Ecto neural progenitor cell (in vitro differentiated cells): ENCODE measurements around the gene NR1H3.
A peak's percentile ranks its signal among the peaks of the same experiment; 100 is the strongest.

Source experiments
- DNase-seq: peaks from one replicate; pipeline ENCODE4 v3.0.0-alpha.2; 2018; ENCODE audit warnings: low spot score

NR1H3 gene

DNA sequence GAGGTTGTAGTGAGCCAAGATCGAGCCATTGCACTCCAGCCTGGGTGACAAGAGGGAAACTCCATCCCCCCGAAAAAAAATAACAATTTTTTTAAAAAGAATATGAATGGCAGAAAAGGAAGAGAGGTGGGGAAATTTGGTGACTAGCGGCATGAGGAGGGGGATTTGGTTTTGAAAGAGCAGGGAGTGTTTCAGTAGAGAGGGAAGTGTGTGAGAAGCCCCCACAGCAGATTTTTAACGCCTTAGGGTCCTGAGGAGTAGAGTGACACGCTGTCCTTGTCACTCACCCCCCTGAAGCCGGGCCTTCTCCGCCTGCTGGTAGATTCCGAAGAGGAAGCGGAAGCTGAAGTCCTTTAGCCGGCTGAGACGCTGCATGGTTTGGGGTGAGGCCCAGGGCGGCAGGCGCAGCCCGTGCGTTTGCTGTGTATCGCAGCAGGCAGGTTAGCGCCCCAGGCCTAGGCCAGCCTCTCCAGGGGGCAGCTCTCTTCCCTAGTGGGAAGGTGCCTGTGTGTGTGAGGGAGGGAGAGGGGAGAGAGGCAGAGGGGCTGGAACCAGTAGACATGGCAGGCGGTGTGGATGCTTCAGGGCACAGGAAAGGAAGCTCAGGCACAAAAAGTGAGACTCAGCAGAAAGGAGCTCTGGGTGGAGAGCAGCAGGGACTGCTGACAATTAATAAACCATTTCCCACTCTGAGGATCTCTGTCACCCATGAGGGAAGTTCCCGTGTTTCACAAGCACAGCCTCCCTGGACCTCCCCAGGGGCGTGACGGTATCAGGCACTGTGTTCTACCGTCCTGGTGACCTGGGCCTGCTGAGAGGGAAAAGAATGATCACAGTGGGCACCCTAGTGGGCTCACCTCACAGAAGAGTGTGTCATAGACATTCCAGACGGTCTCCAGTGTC lies 13.1 kb upstream of the NR1H3 start:
- DNase-seq: no peak

- DNase-seq: no peak
Observed at GRCh38 chr11:47245611-47246357, 12.0 kb upstream of the NR1H3 start.

- DNase-seq: no peak
Observed at GRCh38 chr11:47247502-47247901, 10.3 kb upstream of the NR1H3 start.

GRCh38 chr11:47248304-47248663 lies 9.5 kb upstream of the NR1H3 start:
- DNase-seq: no peak

DNA sequence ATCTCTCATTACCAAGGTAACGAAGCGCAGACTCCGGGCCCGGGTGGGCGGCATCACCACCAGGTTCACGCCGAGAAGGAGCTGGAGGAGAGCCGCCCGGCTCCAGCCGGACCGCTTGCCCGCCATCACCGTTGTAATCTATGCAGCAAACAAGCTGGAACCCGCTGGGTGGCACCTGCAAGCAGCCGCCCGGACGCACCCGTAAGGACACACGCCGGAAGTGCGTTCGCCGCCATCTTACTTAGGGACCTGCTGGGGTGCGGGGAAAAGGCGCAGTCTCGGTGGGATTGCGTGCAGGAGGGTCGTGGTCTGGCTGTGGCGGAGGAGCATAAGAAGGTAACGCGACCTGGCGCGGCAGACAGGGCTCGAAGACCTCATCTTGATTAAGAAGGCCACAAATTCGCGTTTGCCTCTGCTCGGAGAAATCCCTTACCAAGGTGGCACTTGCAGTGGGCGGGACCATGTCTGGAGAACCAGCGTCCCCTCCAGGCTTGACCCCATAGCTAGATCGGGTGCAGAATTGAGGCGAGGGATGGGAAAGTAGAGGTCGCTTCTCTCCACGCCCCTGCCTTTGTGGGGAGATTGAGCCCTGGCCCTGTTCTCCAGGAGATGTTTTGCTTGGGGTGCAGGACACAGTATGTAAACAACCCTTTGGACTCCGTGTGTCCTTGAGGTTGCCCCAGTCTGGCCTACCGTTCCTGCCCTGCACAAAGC lies 9.0 kb upstream of the NR1H3 start, which contains the start of gene ACP2:
Gene ACP2 (minus strand): TSS at position 151 of the 714 bp plus-strand sequence. CDS start 25 bp downstream, at position 126.
- DNase-seq: peak; percentile 86

- DNase-seq: no peak
Observed at GRCh38 chr11:47249378-47249715, 8.4 kb upstream of the NR1H3 start.

GRCh38 chr11:47251751-47252150 lies 6.0 kb upstream of the NR1H3 start:
- DNase-seq: no peak

GRCh38 chr11:47253660-47254059 lies 4.1 kb upstream of the NR1H3 start:
- DNase-seq: no peak

GRCh38 chr11:47254386-47254785 lies 3.4 kb upstream of the NR1H3 start:
- DNase-seq: no peak

- no peak for DNase-seq
Observed at GRCh38 chr11:47256374-47256773, 1.4 kb upstream of the NR1H3 start.

- DNase-seq: no peak
Observed at GRCh38 chr11:47257177-47257516, 649 bp upstream of the NR1H3 start.

DNA sequence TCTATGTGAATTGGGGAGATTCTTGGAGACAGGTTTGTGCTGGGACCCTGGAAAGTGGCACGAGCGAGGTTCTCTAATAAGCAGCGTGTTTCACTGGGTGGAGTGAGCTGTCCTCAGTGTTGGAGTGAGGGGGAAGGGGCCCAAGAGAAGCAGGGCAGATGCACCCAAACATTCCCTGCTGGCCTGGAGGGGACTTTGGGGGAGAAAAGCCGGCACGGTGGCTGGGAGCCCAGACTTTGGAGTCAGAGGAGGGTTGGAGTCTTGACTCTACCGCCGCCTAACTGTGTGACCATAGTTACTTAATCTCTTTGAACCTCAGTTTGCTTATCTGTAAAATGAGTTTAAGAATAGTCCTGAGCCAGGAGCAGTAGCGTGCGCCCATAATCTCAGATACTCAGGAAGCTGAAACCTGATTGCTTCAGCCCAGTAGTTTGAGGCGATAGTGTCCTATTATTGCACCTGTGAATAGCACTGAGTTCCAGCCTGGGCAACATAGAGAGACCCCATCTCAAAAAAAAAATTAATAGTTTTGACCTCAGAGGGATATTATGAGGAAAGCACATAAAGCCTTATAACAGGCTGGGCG lies 614 bp downstream of the NR1H3 start:
- no peak for DNase-seq

DNA sequence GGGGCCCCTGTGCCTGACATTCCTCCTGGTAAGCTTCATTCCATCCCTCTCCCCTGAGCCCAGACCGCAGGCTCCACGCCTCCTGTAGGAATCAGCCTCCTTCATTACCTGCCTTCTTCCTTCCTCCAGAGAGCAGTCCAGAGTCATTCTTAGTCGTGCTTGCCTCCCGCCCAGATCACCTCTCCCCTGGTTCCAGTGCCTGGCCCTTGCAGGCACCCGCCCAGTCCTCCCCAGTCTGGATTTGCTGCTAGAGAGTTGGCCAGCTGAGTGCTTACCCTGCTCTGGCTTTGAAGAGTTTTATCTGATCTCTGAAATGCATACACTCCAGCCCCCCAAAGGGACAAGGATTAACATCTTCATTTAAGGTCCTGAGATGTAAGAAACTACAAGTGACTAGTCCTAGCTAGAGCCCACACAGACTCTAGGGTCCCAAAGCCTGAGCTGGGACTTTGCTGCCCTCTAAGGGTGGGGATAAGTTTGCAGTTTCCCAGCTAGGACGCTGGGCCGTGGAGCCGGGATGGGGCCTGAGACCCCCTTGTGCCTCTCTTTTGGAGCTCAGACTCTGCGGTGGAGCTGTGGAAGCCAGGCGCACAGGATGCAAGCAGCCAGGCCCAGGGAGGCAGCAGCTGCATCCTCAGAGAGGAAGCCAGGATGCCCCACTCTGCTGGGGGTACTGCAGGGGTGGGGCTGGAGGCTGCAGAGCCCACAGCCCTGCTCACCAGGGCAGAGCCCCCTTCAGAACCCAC lies 1.6 kb downstream of the NR1H3 start:
- peak; percentile 76 for DNase-seq

GRCh38 chr11:47260366-47260765 lies 2.6 kb downstream of the NR1H3 start:
- no peak for DNase-seq

GRCh38 chr11:47261291-47261800 lies 3.5 kb downstream of the NR1H3 start:
- DNase-seq: no peak

DNA sequence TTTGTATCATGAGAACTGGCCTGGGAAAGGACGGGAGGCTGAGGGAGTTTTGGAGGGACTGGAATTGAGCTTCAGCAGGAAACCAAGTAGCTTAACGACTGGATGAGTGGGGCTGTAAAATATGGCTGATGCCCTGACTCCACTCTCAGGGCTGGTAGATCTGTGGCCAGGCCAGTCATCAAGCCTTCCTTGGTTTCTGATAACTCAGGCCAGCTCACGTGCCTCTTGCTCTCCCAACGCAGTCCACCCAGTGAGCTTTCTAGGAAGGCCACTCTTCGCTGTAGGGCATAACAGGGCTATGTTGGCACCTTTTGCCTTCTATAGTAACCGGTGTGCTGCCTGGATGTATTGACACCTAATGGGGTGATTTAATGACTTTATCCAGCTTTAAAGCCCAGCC lies 6.3 kb downstream of the NR1H3 start:
- DNase-seq: no peak

DNA sequence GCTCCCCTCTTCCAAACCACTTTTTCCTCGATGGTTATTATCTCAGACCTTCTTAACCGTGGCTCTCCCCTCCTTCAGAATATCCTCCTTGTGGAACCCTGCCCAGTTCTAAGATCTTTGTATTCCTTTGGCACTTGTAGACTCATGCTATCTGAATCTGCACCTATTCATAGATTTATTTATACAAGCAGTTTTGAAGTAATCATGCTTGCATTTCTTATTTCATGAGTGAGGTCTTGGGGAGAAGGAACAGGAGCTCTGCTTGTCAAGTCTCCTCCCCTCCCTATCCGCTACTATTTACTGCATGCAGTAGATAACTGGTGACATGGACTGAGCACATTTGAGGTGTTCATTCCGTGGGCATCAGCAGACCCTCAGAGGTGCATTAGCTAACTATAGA lies 6.7 kb downstream of the NR1H3 start:
- DNase-seq: no peak

DNA sequence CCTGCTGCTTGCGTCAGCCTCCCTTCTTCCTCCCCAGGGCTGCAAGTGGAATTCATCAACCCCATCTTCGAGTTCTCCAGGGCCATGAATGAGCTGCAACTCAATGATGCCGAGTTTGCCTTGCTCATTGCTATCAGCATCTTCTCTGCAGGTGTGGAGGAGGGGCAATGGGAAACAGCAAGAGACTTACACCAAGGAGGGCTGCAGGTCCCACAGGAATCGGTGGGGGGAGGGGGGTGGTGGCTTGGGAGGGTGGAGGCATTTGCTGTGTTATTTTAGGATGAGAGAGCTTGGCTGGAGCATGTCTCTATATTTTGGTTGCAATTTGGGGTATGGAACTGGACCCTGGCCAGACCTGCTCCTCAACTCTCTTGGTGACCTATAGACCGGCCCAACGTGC lies 10.1 kb downstream of the NR1H3 start:
- no peak for DNase-seq

GRCh38 chr11:47268448-47269001 lies 10.7 kb downstream of the NR1H3 start:
- DNase-seq: no peak

- DNase-seq: peak; percentile 94
Observed at GRCh38 chr11:47269002-47269828, 11.4 kb downstream of the NR1H3 start.
